Activated T-cell treated with anti-CD3 and anti-CD28 coated beads, Interleukin-2, amount 50 U/mL, for 48 hours (primary cell): Measurements from ENCODE around the gene SLITRK1.

Experiments
- DNase-seq, 2 experiments: peaks; one replicate each; pipeline ENCODE4 v3.0.0-alpha.2; 2020

The SLITRK1 gene

DNA sequence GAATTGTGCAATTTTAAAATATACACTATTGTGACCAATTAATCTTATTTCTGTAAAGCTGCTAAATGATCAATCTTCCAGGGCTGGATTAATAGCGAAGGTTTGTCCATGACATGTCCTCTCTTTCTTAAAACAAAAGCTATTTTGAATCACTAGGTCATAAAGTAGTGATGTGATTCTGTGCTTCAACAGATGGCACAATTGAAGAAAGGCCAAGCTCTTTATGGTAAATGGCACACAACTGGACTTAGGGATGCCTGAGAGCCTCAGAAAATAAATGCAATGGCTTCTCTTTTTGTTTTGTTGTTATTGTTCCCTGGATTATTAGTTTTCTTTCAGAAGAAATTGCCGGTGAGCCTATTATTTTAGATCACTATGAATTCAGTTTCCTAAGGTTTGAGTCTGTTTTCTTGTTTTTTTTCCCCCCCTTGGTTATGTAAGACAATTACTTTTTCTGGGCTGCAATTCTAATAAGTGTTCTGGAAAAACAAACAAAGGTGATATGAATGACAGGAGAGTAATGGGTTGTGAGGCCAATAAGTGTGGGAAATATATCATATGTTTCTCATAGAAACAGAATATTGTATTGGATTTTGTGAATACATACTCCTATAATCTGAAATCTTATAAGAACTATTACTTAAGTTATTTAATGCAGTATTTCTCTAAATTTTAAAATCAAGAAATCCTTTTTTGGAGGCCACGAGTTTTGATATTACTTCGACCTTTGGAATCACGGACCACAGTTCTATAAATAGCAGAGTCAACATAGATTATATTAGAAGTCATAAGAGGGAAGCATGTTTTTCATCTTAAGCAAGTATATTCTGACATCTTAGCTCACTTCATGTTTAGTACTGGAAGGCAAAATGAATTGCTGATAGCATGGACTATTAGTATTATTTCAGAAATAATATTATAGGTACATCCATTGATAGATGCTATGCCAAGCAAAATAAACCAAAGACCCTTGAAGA is 16.8 kb downstream of the SLITRK1 start:
- no peak for DNase-seq

DNA sequence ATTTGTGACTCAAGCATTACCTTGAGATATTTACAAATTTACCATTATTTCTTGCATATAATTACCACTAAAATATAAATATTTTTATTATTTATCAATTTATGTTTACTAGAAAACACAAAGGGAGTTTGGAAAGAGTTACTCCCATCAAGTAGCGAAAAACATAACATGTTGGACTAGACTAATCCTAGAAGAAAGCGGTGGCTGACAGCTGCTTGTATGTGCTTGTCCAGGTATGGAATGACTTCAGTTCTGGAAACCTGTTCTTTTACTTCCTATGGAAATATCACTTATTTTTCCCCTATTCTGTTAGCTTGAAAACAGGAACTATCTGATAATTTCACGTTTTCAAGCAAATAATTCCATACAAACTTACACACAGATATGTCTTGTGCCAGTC is 28.5 kb downstream of the SLITRK1 start:
- DNase-seq = no peak

DNA sequence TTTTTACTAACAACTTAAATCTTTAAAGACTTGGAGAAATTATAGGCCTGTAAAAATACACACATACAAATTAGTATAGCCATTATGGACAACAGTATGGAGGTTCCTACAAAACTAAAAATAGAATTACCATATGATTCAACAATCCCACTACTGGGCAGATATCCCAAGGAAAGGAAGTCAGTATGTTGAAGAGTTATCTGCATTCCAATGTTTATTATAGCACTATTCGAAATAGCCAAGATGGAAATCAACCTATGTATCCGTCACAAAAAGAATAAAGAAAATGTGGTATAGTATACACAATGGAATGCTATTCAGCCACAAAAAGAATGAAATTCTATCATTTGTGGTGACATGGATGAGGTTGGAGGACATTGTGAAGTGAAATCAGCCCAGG is 37.2 kb downstream of the SLITRK1 start:
- DNase-seq = no peak

DNA sequence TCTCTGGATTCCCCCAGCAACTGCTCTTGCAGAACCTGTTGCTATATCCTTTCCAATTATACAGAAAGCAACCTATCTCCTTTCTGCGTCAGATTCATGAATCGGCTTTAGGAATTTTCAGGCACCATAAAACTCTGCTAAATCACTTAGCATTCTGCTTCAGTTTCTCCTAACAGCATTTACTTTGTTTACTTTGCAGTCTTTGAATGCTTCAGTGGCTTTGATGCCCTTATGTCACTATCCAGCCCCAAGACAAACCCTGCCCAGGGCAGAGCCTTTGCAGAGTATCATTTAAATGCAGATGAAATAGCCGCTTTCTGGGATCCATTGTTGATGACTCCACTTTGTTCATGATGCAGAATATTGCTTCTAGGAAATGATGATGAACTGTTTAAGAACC is 43.1 kb downstream of the SLITRK1 start:
- DNase-seq = no peak

- DNase-seq = no peak
Measured at GRCh38 chr13:83831796-83832195, 50.5 kb downstream of the SLITRK1 start.

- DNase-seq = no peak
Measured at GRCh38 chr13:83829810-83830209, 52.5 kb downstream of the SLITRK1 start.

DNA sequence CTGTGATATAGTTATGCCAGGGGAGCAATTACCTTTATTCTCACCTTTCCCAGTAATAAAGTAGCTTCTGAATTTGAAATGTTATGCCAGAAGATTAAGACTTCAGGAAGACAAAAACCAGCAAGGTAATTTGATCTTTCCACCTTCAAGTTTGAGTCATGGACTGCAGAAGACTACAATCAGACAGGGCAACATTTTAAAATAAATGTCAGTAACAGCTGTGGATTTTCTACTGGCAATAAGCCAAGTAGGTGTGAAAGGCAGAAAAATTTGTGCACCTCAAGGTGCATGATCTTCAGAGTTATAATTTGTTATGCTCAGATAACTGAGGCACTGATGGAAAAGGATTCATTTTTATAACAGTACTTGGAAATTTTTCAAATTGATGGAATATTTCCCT is 54.9 kb downstream of the SLITRK1 start:
- no peak for DNase-seq
